ENCODE measurements around the gene RBM34.
"Not testable (repeated sequence)": the region's sequence is repeated elsewhere in the genome, so short reads cannot be mapped to it uniquely, and the experiment has no call there.

- TF ChIP-seq EZH2 (IDR thresholded peaks at IDR 0.05; ENCODE audit: insufficient read depth, low read length); CTCF (IDR thresholded peaks at IDR 0.05; ENCODE audit: insufficient read depth, low read depth, low read length): not testable (repeated sequence)
Measured at GRCh38 chr1:235097501-235097900, 63.5 kb downstream of the RBM34 start.

Measured in astrocyte (in vitro differentiated cells and primary cell).